Liver (tissue), 3 donors: ENCODE measurements around the gene CA9.
"Not testable (repeated sequence)": the region's sequence is repeated elsewhere in the genome, so short reads cannot be mapped to it uniquely, and the experiment has no call there.

Experiments used
- EGR1 ChIP-seq, 2 donors: IDR thresholded peaks; 2 replicates each; pipeline ENCODE4 v1.6.1; 2016 to 2018; ENCODE audit warnings: antibody characterized with exemption in 2 of 2, low read depth in 2 of 2
- GABPA ChIP-seq, 2 donors: IDR thresholded peaks in 1 of 2; conservative IDR thresholded peaks in 1 of 2; 2 replicates each; pipeline ENCODE4 v1.6.1; 2016; ENCODE audit warnings: antibody characterized with exemption in 2 of 2, mild to moderate bottlenecking in 1 of 2, moderate library complexity in 1 of 2
- JUND ChIP-seq, 2 donors: IDR thresholded peaks; 2 replicates each; pipeline ENCODE4 v1.6.1; 2016; ENCODE audit warnings: antibody characterized with exemption in 2 of 2
- NR2F2 ChIP-seq: IDR thresholded peaks from 2 replicates; pipeline ENCODE4 v1.6.1; 2016; ENCODE audit warnings: antibody characterized with exemption
- RAD21 ChIP-seq, 2 donors: IDR thresholded peaks; 2 replicates each; pipeline ENCODE4 v1.6.1; 2016; ENCODE audit warnings: antibody characterized with exemption in 2 of 2, mild to moderate bottlenecking in 2 of 2
- RXRA ChIP-seq, 2 donors: IDR thresholded peaks; 2 replicates each; pipeline ENCODE4 v1.6.1; 2017 to 2018; ENCODE audit warnings: antibody characterized with exemption in 2 of 2, mild to moderate bottlenecking in 1 of 2
- SP1 ChIP-seq: IDR thresholded peaks from 2 replicates; pipeline ENCODE4 v1.6.1; 2018; ENCODE audit warnings: antibody characterized with exemption, mild to moderate bottlenecking
- TAF1 ChIP-seq: conservative IDR thresholded peaks from 2 replicates; pipeline ENCODE4 v1.6.1; 2016; ENCODE audit warnings: antibody characterized with exemption, mild to moderate bottlenecking
- YY1 ChIP-seq: IDR thresholded peaks from 2 replicates; pipeline ENCODE4 v1.6.1; 2016; ENCODE audit warnings: antibody characterized with exemption, mild to moderate bottlenecking
- TF ChIP-seq, protein P1 (sequence below): fragments of 150-350 bp; IDR thresholded peaks from 2 replicates; pipeline ENCODE4 v1.5.1; 2017; ENCODE audit warnings: improper control_type of control experiment, low read depth, low read length; ENCODE audit not compliant: missing input control
- TF ChIP-seq, protein P2 (sequence below): IDR thresholded peaks from 2 replicates; pipeline ENCODE4 v1.6.1; 2016; ENCODE audit warnings: antibody characterized with exemption, mild to moderate bottlenecking
- TF ChIP-seq, protein P3 (sequence below): IDR thresholded peaks from 2 replicates; pipeline ENCODE4 v1.6.1; 2016; ENCODE audit warnings: antibody characterized with exemption
- TF ChIP-seq, protein P4 (sequence below): IDR thresholded peaks from 2 replicates; pipeline ENCODE4 v1.6.1; 2016; ENCODE audit warnings: antibody characterized with exemption
- donor health status: healthy.
- donor health status: healthy.

DNA sequence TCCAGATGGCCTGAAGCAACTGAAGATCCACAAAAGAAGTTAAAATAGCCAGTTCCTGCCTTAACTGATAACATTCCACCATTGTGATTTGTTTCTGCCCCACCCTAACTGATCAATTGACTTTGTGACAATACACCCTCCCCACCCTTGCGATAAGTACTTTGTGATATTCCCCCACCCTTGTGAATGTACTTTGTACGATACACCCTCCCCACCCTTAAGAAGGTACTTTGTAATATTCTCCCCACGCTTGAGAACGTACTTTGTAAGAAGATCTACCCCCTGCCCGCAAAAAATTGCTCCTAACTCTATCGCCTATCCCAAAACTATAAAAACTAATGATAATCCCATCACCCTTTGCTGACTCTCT lies 36.9 kb upstream of the CA9 start:
- TF ChIP-seq, protein P1, sequence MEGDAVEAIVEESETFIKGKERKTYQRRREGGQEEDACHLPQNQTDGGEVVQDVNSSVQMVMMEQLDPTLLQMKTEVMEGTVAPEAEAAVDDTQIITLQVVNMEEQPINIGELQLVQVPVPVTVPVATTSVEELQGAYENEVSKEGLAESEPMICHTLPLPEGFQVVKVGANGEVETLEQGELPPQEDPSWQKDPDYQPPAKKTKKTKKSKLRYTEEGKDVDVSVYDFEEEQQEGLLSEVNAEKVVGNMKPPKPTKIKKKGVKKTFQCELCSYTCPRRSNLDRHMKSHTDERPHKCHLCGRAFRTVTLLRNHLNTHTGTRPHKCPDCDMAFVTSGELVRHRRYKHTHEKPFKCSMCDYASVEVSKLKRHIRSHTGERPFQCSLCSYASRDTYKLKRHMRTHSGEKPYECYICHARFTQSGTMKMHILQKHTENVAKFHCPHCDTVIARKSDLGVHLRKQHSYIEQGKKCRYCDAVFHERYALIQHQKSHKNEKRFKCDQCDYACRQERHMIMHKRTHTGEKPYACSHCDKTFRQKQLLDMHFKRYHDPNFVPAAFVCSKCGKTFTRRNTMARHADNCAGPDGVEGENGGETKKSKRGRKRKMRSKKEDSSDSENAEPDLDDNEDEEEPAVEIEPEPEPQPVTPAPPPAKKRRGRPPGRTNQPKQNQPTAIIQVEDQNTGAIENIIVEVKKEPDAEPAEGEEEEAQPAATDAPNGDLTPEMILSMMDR, result not testable (repeated sequence)
- not testable (repeated sequence) for TF ChIP-seq RAD21 (IDR thresholded peaks at IDR 0.05); GABPA (IDR thresholded peaks at IDR 0.05 in 1 of 2, conservative IDR thresholded peaks at IDR 0.05 in 1 of 2); SP1; TAF1; RXRA (IDR thresholded peaks at IDR 0.05); YY1; NR2F2; JUND (IDR thresholded peaks at IDR 0.05); EGR1 (IDR thresholded peaks at IDR 0.05; ENCODE audit: low read depth in 2 of 2)
- TF ChIP-seq, protein P2, sequence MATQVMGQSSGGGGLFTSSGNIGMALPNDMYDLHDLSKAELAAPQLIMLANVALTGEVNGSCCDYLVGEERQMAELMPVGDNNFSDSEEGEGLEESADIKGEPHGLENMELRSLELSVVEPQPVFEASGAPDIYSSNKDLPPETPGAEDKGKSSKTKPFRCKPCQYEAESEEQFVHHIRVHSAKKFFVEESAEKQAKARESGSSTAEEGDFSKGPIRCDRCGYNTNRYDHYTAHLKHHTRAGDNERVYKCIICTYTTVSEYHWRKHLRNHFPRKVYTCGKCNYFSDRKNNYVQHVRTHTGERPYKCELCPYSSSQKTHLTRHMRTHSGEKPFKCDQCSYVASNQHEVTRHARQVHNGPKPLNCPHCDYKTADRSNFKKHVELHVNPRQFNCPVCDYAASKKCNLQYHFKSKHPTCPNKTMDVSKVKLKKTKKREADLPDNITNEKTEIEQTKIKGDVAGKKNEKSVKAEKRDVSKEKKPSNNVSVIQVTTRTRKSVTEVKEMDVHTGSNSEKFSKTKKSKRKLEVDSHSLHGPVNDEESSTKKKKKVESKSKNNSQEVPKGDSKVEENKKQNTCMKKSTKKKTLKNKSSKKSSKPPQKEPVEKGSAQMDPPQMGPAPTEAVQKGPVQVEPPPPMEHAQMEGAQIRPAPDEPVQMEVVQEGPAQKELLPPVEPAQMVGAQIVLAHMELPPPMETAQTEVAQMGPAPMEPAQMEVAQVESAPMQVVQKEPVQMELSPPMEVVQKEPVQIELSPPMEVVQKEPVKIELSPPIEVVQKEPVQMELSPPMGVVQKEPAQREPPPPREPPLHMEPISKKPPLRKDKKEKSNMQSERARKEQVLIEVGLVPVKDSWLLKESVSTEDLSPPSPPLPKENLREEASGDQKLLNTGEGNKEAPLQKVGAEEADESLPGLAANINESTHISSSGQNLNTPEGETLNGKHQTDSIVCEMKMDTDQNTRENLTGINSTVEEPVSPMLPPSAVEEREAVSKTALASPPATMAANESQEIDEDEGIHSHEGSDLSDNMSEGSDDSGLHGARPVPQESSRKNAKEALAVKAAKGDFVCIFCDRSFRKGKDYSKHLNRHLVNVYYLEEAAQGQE, result not testable (repeated sequence)
- TF ChIP-seq, protein P3, sequence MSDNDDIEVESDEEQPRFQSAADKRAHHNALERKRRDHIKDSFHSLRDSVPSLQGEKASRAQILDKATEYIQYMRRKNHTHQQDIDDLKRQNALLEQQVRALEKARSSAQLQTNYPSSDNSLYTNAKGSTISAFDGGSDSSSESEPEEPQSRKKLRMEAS, result not testable (repeated sequence)
- TF ChIP-seq, protein P4, sequence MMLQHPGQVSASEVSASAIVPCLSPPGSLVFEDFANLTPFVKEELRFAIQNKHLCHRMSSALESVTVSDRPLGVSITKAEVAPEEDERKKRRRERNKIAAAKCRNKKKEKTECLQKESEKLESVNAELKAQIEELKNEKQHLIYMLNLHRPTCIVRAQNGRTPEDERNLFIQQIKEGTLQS, result not testable (repeated sequence)
